GM12801 (cell line): ENCODE results near the gene TSPAN11.

Source experiments
- TF ChIP-seq, protein P1 (sequence below): IDR thresholded peaks from one replicate; pipeline ENCODE4 v1.5.1; 2011; ENCODE audit warnings: control low read depth; ENCODE audit not compliant: insufficient read length; ENCODE audit errors: extremely low read depth

The TSPAN11 gene

DNA sequence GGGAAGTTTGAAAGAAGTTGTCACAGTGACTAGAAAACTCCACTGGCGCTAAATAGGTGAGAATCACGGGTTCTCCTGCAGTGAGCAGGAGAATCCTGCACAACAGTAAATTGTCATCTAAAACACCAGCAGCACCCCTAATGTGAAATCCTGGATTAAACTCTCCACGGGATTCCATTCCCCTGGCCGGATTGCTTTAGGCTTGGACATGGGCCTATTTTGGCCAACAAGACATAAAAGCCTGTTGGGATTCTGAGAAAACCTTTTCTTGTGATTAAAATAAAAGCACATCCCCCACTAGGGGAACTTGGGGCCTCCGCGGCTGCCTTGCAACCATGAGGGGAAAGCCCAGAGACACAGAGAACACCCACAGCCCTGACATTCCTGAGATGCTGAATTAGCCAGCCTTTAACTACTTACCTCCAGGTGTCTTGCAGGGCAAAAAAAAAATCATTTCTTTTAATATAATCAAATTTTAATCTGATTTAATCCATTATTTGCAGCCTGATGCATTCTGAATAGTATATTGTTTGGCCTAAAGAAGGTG, 21.0 kb upstream of the TSPAN11 start:
- TF ChIP-seq, protein P1, sequence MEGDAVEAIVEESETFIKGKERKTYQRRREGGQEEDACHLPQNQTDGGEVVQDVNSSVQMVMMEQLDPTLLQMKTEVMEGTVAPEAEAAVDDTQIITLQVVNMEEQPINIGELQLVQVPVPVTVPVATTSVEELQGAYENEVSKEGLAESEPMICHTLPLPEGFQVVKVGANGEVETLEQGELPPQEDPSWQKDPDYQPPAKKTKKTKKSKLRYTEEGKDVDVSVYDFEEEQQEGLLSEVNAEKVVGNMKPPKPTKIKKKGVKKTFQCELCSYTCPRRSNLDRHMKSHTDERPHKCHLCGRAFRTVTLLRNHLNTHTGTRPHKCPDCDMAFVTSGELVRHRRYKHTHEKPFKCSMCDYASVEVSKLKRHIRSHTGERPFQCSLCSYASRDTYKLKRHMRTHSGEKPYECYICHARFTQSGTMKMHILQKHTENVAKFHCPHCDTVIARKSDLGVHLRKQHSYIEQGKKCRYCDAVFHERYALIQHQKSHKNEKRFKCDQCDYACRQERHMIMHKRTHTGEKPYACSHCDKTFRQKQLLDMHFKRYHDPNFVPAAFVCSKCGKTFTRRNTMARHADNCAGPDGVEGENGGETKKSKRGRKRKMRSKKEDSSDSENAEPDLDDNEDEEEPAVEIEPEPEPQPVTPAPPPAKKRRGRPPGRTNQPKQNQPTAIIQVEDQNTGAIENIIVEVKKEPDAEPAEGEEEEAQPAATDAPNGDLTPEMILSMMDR: no peak

DNA sequence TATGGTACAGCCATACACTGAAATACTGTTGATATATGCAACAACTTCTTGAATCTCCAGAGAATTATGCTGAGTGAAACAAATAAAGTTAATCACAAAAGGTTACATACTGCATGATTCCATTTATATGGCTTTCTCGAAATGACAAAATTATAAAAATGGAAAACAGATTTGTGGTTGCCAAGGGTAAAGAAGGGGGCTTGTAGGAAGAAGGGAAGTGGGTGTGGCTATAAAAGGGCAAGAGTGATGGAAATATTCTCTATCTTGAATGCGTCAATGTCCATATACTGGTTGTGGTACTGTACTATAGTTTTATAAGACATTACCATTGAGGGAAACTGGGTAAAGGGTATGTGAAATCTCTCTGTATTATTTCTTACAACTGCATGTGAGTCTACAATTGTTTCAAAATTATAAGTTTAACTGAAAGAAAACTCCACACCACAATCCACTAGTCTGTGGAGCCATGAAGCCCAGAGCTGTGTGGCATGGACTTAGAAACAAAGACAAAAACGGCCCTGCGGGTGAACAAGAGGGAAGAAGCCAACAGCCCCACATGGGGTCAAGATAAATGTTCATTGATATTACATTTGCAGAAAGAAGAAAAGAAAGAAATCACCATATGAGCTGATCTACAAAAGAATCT, 18.3 kb upstream of the TSPAN11 start:
- TF ChIP-seq, protein P1: no peak

DNA sequence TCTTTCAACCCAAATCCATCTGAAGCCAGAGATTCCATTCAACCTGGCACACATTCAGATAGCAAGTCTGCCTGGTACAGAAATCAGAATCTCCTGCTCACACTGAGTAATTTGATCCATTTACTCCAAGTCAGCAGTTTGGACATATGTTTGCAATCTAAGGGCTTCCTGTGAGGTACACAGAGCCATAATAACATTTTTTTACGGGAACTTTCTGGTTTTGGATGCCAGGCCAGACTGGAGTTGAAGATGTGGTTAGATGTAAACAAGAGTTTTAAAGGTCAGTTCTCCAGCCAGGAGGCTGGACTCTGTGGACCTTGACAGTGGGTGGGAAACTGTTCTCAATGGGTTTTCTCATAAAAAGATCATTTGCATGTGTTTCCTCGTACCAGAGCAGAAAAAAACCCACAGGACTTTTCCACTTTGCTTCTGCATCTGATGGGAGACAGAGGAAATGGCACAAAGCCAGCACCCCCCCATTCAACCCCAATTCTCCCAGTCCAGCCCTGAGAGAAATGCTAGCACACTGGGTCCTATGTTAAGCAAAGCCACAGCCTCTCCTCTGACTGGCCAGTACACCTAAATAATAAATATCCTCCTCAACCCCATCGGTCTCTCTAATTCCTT, 17.7 kb upstream of the TSPAN11 start:
- TF ChIP-seq, protein P1: no peak

GRCh38 chr12:30909349-30910037, 17.1 kb upstream of the TSPAN11 start:
- TF ChIP-seq, protein P1: no peak

DNA sequence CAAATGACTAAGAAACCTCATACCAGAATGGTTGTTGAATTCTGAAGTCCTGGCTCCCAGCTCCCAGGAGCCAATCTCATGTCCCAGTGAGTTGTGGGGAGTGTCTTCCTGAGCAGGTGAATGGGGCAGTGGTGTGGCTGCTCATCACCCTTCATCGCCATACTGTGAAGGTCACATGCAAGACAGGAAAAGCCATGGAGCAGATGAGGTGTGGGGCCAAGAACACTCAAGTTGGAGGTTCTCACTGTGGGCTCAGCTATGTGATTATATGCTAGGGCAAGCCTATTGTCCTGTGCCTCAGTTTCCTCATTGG, 16.6 kb upstream of the TSPAN11 start:
- TF ChIP-seq, protein P1: no peak

GRCh38 chr12:30911207-30911606, 15.3 kb upstream of the TSPAN11 start:
- TF ChIP-seq, protein P1: no peak

DNA sequence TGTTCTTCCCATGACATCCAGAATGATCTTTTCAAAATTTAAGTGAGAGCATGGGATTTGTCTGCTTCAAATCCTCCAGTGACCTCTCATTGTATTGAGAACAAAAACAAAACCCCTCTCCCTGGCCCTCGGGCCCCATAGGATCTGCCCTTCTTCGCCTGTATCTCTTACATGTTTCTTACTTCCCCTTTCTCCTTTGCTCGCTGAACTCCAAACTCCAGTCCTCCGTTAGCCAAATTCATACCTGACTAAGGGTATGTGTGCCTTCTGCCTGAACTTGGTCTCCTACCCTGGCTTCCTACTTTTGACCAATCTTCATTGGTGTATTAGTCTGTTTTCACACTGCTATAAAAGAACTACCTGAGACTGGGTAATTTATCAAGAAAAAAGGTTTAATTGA, 13.2 kb upstream of the TSPAN11 start:
- TF ChIP-seq, protein P1: no peak
